ENCODE results near the gene KRTAP10-3. TPM values are rescaled to one million over a fixed set of nuclear protein-coding genes. Genes with fewer than 3 reads are reported as not detected.

KRTAP10-3 gene
- total RNA-seq, 3 donors from 2014 or later (not counting 1 experiment from before 2014, with no cell fraction given), result not detected

DNA sequence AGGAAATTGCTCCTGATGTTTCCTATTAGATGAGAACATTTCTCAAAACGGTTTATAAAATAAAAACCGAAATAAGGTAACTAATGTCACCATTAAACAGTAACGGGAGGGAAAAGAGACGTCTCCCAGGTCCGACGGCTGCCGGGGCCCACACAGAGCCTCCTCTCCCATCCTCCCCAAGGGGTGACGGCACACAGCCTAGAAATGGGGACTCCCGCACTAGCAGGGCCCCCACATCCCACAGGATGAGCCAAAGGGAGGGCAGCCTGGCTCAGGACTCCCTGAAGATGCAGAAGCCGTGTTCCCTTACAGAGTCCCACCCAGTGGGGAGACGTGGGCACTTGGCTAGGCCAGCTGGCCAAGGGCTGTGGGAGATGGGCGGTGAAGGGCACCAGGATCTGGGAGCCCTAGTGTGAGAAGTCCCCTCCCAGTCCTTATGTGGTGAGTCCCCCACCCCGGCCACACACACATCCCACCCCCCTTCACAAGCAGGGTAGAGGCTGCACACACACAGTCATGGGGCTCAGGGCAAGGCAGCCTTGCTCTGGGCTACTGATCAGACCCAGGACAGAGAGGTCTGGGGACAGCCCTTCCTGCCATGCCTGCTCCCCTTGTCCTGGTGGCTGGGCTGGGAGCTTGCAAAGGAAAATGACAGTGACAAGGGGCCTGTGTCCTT is 3.3 kb downstream of the KRTAP10-3 start:
- Mint-ChIP-seq H3K4me3 (no peak overlapping the region), H3K27me3 (ENCODE audit: low read depth in 2 of 2) (peaks cover 7 to 16% of the 10 kb centered on the region in 2 donors), H3K9me3 (no peaks in the 10 kb centered on the region), H3K4me1 (peaks cover 0 to 8% of the 10 kb centered on the region in 2 donors), H3K27ac (no peak overlapping the region), H3K36me3 (no peaks in the 10 kb centered on the region)
- ATAC-seq (no peak), DNase-seq (no peak)
- Histone ChIP-seq H3K27me3 (ENCODE audit: control insufficient read depth, insufficient read depth, low read length) (no peaks in the 10 kb centered on the region), H3K4me1 (ENCODE audit: control insufficient read depth, insufficient read depth, low read length) (no peaks in the 10 kb centered on the region), H3K4me3 (ENCODE audit: low read length) (no peak overlapping the region), H3K36me3 (ENCODE audit: control insufficient read depth, insufficient read depth, low read length) (no peaks in the 10 kb centered on the region), H3K9me3 (ENCODE audit: control insufficient read depth, insufficient read depth, low read length) (no peaks in the 10 kb centered on the region), H3K27ac (ENCODE audit: low read length) (no peak overlapping the region)
- WGBS (ENCODE audit: insufficient coverage), result 85% methylated on average over 13 of the region's 13 CpGs
- intact Hi-C loops (cut with micrococcal nuclease), result no loop called here
- TF ChIP-seq CTCF (IDR thresholded peaks at IDR 0.05), result no peak

DNA sequence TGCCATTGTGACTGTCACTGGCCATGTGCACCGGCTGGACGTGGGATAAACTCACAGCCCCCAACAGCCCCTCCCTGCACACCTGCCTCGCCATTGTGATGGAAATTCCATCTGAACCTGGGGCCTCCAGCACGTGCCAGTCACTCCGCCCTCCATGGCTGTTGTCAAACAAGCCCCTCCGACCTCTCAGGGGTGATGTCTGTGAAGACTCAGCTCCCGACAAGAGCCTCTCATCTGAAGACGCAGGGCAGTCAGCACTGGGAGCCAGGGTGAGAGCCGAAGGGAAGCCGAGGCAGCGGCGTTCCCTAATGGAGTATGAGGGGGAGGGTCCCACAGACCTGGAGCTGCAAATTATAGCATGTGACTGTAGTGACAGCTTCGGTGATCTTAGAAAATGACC is 5.9 kb downstream of the KRTAP10-3 start:
- Mint-ChIP-seq H3K4me1 (peaks cover 12 to 21% of the 10 kb centered on the region in 2 donors), H3K4me3 (no peak overlapping the region), H3K27me3 (ENCODE audit: low read depth in 2 of 2) (peaks cover 7 to 11% of the 10 kb centered on the region in 2 donors), H3K36me3 (peaks cover 3% of the 10 kb centered on the region), H3K9me3 (peaks cover 0 to 1% of the 10 kb centered on the region in 2 donors), H3K27ac (no peak overlapping the region)
- no peak for DNase-seq
- H3K27me3 ChIP-seq (ENCODE audit: control insufficient read depth, insufficient read depth, low read length), result no peaks in the 10 kb centered on the region
- H3K9me3 ChIP-seq (ENCODE audit: control insufficient read depth, insufficient read depth, low read length), result no peaks in the 10 kb centered on the region
- ATAC-seq, result no peak
- peaks cover 4% of the 10 kb centered on the region for H3K4me1 ChIP-seq (ENCODE audit: control insufficient read depth, insufficient read depth, low read length)
- 90% methylated on average over 13 of the region's 13 CpGs for WGBS (ENCODE audit: insufficient coverage)
- intact Hi-C loops (cut with micrococcal nuclease), result no loop called here
- H3K4me3 ChIP-seq (ENCODE audit: low read length), result no peak overlapping the region
- no peak for TF ChIP-seq CTCF (IDR thresholded peaks at IDR 0.05)
- no peaks in the 10 kb centered on the region for H3K36me3 ChIP-seq (ENCODE audit: control insufficient read depth, insufficient read depth, low read length)
- no peak overlapping the region for H3K27ac ChIP-seq (ENCODE audit: low read length)

- H3K4me3 Mint-ChIP-seq, result no peak overlapping the region
- no peak overlapping the region for H3K4me3 ChIP-seq (ENCODE audit: low read length)
- H3K27ac ChIP-seq (ENCODE audit: low read length), result no peak overlapping the region
- intact Hi-C loops (cut with micrococcal nuclease), result no loop called here
- H3K4me1 Mint-ChIP-seq, result peaks cover 17 to 27% of the 10 kb centered on the region in 2 donors
- H3K9me3 ChIP-seq (ENCODE audit: control insufficient read depth, insufficient read depth, low read length), result no peaks in the 10 kb centered on the region
- peaks cover 2 to 5% of the 10 kb centered on the region in 2 donors for H3K9me3 Mint-ChIP-seq
- TF ChIP-seq CTCF (IDR thresholded peaks at IDR 0.05), result no peak
- H3K27ac Mint-ChIP-seq, result no peak overlapping the region
- 93% methylated on average over 6 of the region's 6 CpGs for WGBS (ENCODE audit: insufficient coverage)
- peaks cover 7% of the 10 kb centered on the region for H3K4me1 ChIP-seq (ENCODE audit: control insufficient read depth, insufficient read depth, low read length)
- peaks cover 7 to 11% of the 10 kb centered on the region in 2 donors for H3K27me3 Mint-ChIP-seq (ENCODE audit: low read depth in 2 of 2)
- no peaks in the 10 kb centered on the region for H3K36me3 ChIP-seq (ENCODE audit: control insufficient read depth, insufficient read depth, low read length)
- ATAC-seq (no peak), DNase-seq (no peak)
- H3K27me3 ChIP-seq (ENCODE audit: control insufficient read depth, insufficient read depth, low read length), result no peaks in the 10 kb centered on the region
- peaks cover 9% of the 10 kb centered on the region for H3K36me3 Mint-ChIP-seq
Measured at GRCh38 chr21:44552136-44552535, 6.5 kb downstream of the KRTAP10-3 start.

All from natural killer cell (primary cell).